NT2/D1 (cell line): ENCODE data around the gene PNKD.

Experiments
- DNase-seq: peaks from one replicate; pipeline ENCODE4 v3.0.0-alpha.2; 2011; ENCODE audit warnings: low read depth, low spot score
- H3K27me3 ChIP-seq: 2 replicates; pipeline ENCODE4 v1.6.0; 2011; ENCODE audit warnings: mild to moderate bottlenecking; ENCODE audit not compliant: insufficient read length, insufficient read depth
- H3K36me3 ChIP-seq: 2 replicates; pipeline ENCODE4 v1.6.1; 2011; ENCODE audit warnings: mild to moderate bottlenecking, low read length, mixed read lengths; ENCODE audit not compliant: insufficient read depth, insufficient read length
- H3K4me1 ChIP-seq: 2 replicates; pipeline ENCODE4 v1.5.1; 2011; ENCODE audit not compliant: insufficient read depth, insufficient read length
- H3K4me3 ChIP-seq: 2 replicates; pipeline ENCODE4 v1.5.1; 2011; ENCODE audit warnings: low read depth; ENCODE audit not compliant: insufficient read length
- H3K9ac ChIP-seq: 2 replicates; pipeline ENCODE4 v1.6.0; 2011; ENCODE audit warnings: low read depth; ENCODE audit not compliant: insufficient read length
- H3K9me3 ChIP-seq: 2 replicates; pipeline ENCODE4 v1.5.1; 2011; ENCODE audit warnings: mild to moderate bottlenecking, low read length; ENCODE audit not compliant: insufficient read depth
- SUZ12 ChIP-seq: IDR thresholded peaks from 2 replicates; pipeline ENCODE4 v1.6.1; 2011; ENCODE audit not compliant: insufficient read length, insufficient read depth; ENCODE audit errors: extremely low read depth
- YY1 ChIP-seq: IDR thresholded peaks from 2 replicates; pipeline ENCODE4 v1.6.1; 2011; ENCODE audit not compliant: insufficient read length, insufficient read depth
- ZNF274 ChIP-seq: IDR thresholded peaks from 2 replicates; pipeline ENCODE4 v1.6.1; 2011; ENCODE audit warnings: mild to moderate bottlenecking, low read depth, low read length

Gene PNKD

GRCh38 chr2:218323526-218324472 is 53.5 kb downstream of the PNKD start:
- H3K9ac ChIP-seq = peak overlapping the region; percentile 89
- peaks cover 18% of the 10 kb centered on the region for H3K4me1 ChIP-seq
- TF ChIP-seq YY1 = no peak
- no peak for TF ChIP-seq SUZ12
- no peak for TF ChIP-seq ZNF274
- H3K27me3 ChIP-seq = no peaks in the 10 kb centered on the region
- DNase-seq = peak; percentile 40
- no peaks in the 10 kb centered on the region for H3K9me3 ChIP-seq
- peak overlapping the region; percentile 96 for H3K4me3 ChIP-seq
- H3K36me3 ChIP-seq = peaks cover 6% of the 10 kb centered on the region

- Histone ChIP-seq H3K36me3 (peaks cover 8% of the 10 kb centered on the region), H3K9me3 (no peaks in the 10 kb centered on the region), H3K4me3 (no peak overlapping the region), H3K4me1 (peaks cover 26% of the 10 kb centered on the region), H3K27me3 (no peaks in the 10 kb centered on the region), H3K9ac (no peak overlapping the region)
- TF ChIP-seq ZNF274 (no peak), SUZ12 (no peak), YY1 (no peak)
- DNase-seq = no peak
These were observed 55.3 kb downstream of the PNKD start for GRCh38 chr2:218325566-218326160.

- H3K36me3 ChIP-seq = peaks cover 8% of the 10 kb centered on the region
- no peaks in the 10 kb centered on the region for H3K9me3 ChIP-seq
- DNase-seq = no peak
- H3K27me3 ChIP-seq = no peaks in the 10 kb centered on the region
- H3K4me1 ChIP-seq = peaks cover 26% of the 10 kb centered on the region
- no peak overlapping the region for H3K9ac ChIP-seq
- no peak overlapping the region for H3K4me3 ChIP-seq
- TF ChIP-seq ZNF274 = no peak
- no peak for TF ChIP-seq SUZ12
- no peak for TF ChIP-seq YY1
These were observed 56.0 kb downstream of the PNKD start for GRCh38 chr2:218326315-218326714.

GRCh38 chr2:218327451-218328210 is 57.3 kb downstream of the PNKD start:
- no peak for DNase-seq
- Histone ChIP-seq H3K4me3 (no peak overlapping the region), H3K9ac (peak overlapping the region; percentile 44), H3K4me1 (peaks cover 21% of the 10 kb centered on the region), H3K27me3 (no peaks in the 10 kb centered on the region), H3K36me3 (peaks cover 8% of the 10 kb centered on the region), H3K9me3 (no peaks in the 10 kb centered on the region)
- TF ChIP-seq YY1 (no peak), ZNF274 (no peak), SUZ12 (no peak)

- Histone ChIP-seq H3K27me3 (no peaks in the 10 kb centered on the region), H3K36me3 (peaks cover 8% of the 10 kb centered on the region), H3K9ac (no peak overlapping the region), H3K9me3 (no peaks in the 10 kb centered on the region), H3K4me3 (no peak overlapping the region), H3K4me1 (peaks cover 21% of the 10 kb centered on the region)
- DNase-seq = no peak
- TF ChIP-seq SUZ12 = no peak
- TF ChIP-seq ZNF274 = no peak
- no peak for TF ChIP-seq YY1
These were observed 58.0 kb downstream of the PNKD start for GRCh38 chr2:218328294-218328693.

- H3K9ac ChIP-seq = no peak overlapping the region
- no peak for TF ChIP-seq ZNF274
- TF ChIP-seq SUZ12 = no peak
- no peak for TF ChIP-seq YY1
- no peak for DNase-seq
- H3K36me3 ChIP-seq = peaks cover 8% of the 10 kb centered on the region
- H3K4me1 ChIP-seq = peaks cover 21% of the 10 kb centered on the region
- no peak overlapping the region for H3K4me3 ChIP-seq
- no peaks in the 10 kb centered on the region for H3K9me3 ChIP-seq
- no peaks in the 10 kb centered on the region for H3K27me3 ChIP-seq
These were observed 58.9 kb downstream of the PNKD start for GRCh38 chr2:218329027-218329825.
